Mesodermal cell (in vitro differentiated cells): Measurements from ENCODE around the gene UBE2D1.
"Not testable (repeated sequence)": the region's sequence is repeated elsewhere in the genome, so short reads cannot be mapped to it uniquely, and the experiment has no call there.

Experiments used
- H3K27ac ChIP-seq: 2 replicates; pipeline ENCODE4 v1.7.0; 2013; ENCODE audit warnings: mild to moderate bottlenecking, low read depth, low read length, moderate library complexity; ENCODE audit not compliant: severe bottlenecking
- H3K36me3 ChIP-seq: 2 replicates; pipeline ENCODE4 v1.7.1; 2013; ENCODE audit warnings: mild to moderate bottlenecking, low read length, moderate library complexity; ENCODE audit not compliant: control insufficient read depth, insufficient read depth
- H3K4me1 ChIP-seq: one replicate; pipeline ENCODE4 v1.7.1; 2013; ENCODE audit warnings: mild to moderate bottlenecking, low read length; ENCODE audit not compliant: insufficient read depth, control insufficient read depth, poor library complexity, severe bottlenecking
- H3K4me3 ChIP-seq: 2 replicates; pipeline ENCODE4 v1.7.0; 2013; ENCODE audit warnings: low read length, control low read depth, mild to moderate bottlenecking; ENCODE audit not compliant: insufficient read depth, poor library complexity, severe bottlenecking; ENCODE audit errors: extremely low read depth
- H3K9me3 ChIP-seq: 2 replicates; pipeline ENCODE4 v1.7.1; 2013; ENCODE audit warnings: mild to moderate bottlenecking, low read length, moderate library complexity; ENCODE audit not compliant: control insufficient read depth
- WGBS, 2 experiments: methylation state at CpG; one replicate each; pipeline ENCODE4 v1.1.5; 2013; ENCODE audit warnings: missing lambda C conversion rate in 2 of 2; ENCODE audit not compliant: insufficient coverage in 2 of 2; 5-methylcytosine and 5-hydroxymethylcytosine counted together

The UBE2D1 gene

GRCh38 chr10:58400609-58401008, 65.8 kb downstream of the UBE2D1 start:
- WGBS, 2 experiments = 80% methylated on average over 1 of the region's 1 CpG; no CpG with 5 or more reads in 1 of the 2 experiments
- Histone ChIP-seq H3K27ac (no peak overlapping the region), H3K4me3 (no peak overlapping the region), H3K9me3 (no peaks in the 10 kb centered on the region), H3K4me1 (no peaks in the 10 kb centered on the region), H3K36me3 (peaks cover 15% of the 10 kb centered on the region)

DNA sequence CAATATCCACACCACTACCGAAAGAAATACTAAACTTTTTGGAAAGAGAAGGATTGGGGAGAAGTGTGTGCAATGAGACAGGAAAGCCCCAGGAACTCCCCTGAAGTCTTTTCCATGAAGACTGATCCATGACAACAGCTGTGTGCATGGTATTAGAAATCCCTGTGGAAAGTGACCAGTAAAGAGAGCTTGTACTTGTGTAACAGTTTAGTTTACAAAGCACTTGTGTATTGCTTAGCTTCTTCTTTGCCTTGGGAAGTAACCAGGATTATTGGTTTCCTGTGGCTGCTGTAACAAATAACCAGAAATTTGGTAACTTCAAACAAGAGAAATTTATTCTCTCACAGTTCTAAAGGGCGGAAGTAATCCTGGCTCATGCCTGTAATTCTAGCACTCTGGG, 69.2 kb downstream of the UBE2D1 start:
- H3K36me3 ChIP-seq = no peaks in the 10 kb centered on the region
- 89 to 100% methylated on average over 1 of the region's 2 CpGs for WGBS, 2 experiments
- H3K9me3 ChIP-seq = no peaks in the 10 kb centered on the region
- no peaks in the 10 kb centered on the region for H3K4me1 ChIP-seq
- no peak overlapping the region for H3K4me3 ChIP-seq
- H3K27ac ChIP-seq = no peak overlapping the region

DNA sequence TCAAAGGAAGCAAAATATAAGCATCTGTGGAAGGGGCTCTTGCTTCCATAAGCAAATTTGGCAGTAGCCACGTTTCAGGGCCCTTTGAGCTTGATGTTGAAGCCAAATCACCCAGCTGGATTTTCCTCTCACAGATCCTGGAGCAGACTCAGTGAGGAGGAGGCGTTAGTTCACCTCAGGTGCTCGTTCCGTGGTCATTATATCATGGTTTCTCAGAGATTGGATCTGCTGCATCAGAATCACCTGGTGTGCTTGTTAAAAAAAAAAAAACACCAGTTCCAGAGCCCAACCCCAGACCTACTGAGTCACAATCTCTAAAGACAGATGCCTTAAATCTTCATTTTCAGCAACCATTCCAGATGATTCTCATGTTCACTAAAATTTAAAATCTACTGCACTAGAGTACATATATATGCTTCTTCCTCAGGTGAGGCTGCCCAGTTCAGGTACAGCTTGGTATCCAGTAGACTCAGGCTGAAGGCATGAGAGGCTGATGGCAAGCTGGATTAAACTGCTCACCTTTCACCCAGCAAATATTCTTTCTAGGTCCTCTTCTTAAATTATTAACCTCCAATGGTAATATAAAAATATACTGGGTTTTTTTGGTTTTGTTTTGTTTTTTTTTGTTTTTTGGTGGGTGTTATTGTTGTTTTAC, 75.3 kb downstream of the UBE2D1 start:
- Histone ChIP-seq H3K4me1 (no peaks in the 10 kb centered on the region), H3K4me3 (no peak overlapping the region), H3K36me3 (no peaks in the 10 kb centered on the region), H3K27ac (no peak overlapping the region), H3K9me3 (no peaks in the 10 kb centered on the region)
- 57 to 65% methylated on average over 2 to 4 of the region's 4 CpGs for WGBS, 2 experiments

- WGBS, 2 experiments = 57 to 83% methylated on average over 1 of the region's 2 CpGs
These were observed 77.7 kb downstream of the UBE2D1 start for GRCh38 chr10:58412502-58412961.

DNA sequence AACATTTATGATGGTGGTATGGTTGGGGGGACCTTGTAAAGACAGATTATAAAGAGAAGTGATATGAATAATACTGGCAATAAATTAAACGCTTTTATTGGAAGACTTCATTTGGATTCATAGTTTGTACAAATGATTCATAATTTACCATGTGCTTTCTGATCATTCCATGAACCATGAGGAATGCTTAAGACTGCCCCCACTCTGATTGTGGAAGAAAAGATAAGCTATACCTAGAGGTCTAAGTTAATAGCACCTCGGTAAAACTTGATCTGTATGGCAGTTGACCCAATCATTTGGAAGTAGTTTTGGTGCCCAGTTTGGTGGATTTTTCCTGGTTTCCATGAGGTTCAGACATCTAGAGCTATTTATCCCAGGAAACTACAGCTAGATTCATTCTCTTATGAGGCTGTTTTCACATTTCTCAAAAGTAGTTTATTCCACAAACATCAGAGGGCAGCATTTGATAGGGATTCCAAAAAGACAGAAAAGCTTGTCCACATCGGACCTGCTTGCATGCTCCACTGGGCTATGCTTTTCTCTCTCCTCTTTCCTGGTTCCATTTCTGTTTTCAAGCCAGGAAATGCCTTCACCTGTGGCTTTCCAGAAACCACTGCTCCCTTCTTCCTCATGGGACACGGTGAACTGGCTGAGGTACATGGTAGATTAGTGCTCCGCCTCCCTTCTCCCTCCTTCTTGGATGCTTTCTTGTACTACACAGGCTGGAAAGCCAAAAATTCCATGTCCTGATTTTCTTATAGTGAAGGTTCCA, 79.7 kb downstream of the UBE2D1 start:
- WGBS, 2 experiments = 66 to 83% methylated on average over 1 to 4 of the region's 5 CpGs
- Histone ChIP-seq H3K36me3 (no peaks in the 10 kb centered on the region), H3K4me1 (no peaks in the 10 kb centered on the region), H3K4me3 (no peak overlapping the region), H3K27ac (no peak overlapping the region), H3K9me3 (no peaks in the 10 kb centered on the region)

More at GRCh38 chr10:58412502-58412961, 77.7 kb downstream of the UBE2D1 start:
- no peaks in the 10 kb centered on the region for H3K36me3 ChIP-seq
- no peak overlapping the region for H3K27ac ChIP-seq
- H3K4me3 ChIP-seq = no peak overlapping the region
- no peaks in the 10 kb centered on the region for H3K9me3 ChIP-seq
- H3K4me1 ChIP-seq = no peaks in the 10 kb centered on the region

DNA sequence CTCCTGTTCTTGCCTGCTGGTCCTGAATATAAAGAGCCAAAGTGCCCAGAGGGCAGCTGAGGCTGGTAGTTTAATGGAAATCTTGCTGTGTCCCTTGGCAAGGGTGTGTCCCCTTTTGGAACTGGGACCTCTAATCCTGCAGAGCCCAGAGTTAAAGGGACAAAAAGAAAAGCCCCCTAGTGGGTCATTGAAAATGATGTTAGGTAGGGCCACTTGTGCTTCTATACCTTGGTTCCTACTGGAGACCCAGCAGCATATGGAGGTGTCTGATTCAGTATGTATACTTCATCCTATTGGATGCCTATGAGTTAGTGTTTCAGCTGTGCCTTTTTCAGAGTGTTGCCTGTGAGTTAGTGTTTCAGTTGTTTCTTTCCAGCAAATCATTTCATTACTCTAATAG, 81.0 kb downstream of the UBE2D1 start:
- no peak overlapping the region for H3K27ac ChIP-seq
- no peak overlapping the region for H3K4me3 ChIP-seq
- no peaks in the 10 kb centered on the region for H3K4me1 ChIP-seq
- no peaks in the 10 kb centered on the region for H3K36me3 ChIP-seq
- no peaks in the 10 kb centered on the region for H3K9me3 ChIP-seq

- not testable (repeated sequence) for H3K36me3 ChIP-seq, H3K4me3 ChIP-seq, H3K9me3 ChIP-seq, H3K4me1 ChIP-seq, H3K27ac ChIP-seq
- WGBS, 2 experiments = no CpG with 5 or more reads among the region's 2 CpGs
These were observed 83.1 kb downstream of the UBE2D1 start for GRCh38 chr10:58417902-58418301.
